Amygdala (tissue), 56 donors: ENCODE results near the gene LSS.
"Not testable (repeated sequence)": the region's sequence is repeated elsewhere in the genome, so short reads cannot be mapped to it uniquely, and the experiment has no call there.

Experiments
- DNase-seq, 56 donors: peaks; one replicate each; lab custom pipeline; 2025; lab: John Stamatoyannopoulos, UW

LSS gene

GRCh38 chr21:46189959-46190490 is 38.5 kb downstream of the LSS start:
- DNase-seq: no peak

DNA sequence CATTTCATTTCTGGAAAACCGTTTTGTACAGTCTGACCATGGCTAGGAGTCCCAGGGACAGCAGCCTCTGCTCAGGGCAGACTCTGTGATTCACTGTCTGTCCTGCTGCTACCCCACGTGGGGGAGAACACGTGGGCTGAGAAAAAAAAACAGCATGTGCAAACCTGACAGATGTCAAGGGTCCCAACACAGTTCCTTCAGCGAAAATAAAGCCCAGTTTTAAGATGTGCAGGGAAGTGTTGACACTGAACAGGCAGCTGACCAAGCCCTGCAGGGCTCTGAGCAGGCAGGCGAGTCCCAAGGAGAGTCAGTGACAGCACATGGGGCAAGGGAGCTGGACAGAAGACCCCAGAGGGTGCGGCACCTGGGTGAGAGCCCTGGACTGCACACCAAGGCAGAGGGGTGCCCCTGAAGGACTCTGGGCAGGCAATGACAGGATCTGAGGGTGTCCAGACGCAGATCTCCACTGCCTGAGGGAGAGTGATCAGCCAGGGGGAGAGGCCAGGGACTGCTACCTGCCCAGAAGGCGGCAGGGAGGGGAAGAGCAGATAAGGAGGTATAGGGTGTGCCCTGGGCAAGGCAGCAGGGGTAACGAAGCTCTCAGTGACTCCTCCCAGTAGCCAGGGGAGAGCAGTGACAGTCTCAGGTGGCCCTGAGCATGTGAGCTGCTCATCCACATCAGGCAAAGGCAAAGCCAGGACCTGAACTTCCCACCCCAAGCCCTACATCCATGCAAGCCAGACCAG is 39.2 kb downstream of the LSS start:
- DNase-seq: no peak

- peak in 10 of 56 donors; percentile 10 to 53 (median 38) for DNase-seq
These were observed 40.1 kb downstream of the LSS start for GRCh38 chr21:46188226-46189212.

GRCh38 chr21:46187814-46188213 is 40.8 kb downstream of the LSS start:
- no peak for DNase-seq

GRCh38 chr21:46187261-46187660 is 41.3 kb downstream of the LSS start:
- no peak for DNase-seq

GRCh38 chr21:46185716-46186115 is 42.9 kb downstream of the LSS start:
- DNase-seq: no peak

GRCh38 chr21:46184625-46185555 is 43.7 kb downstream of the LSS start:
- peak in 54 of 56 donors; percentile 30 to 98 (median 81) for DNase-seq

DNA sequence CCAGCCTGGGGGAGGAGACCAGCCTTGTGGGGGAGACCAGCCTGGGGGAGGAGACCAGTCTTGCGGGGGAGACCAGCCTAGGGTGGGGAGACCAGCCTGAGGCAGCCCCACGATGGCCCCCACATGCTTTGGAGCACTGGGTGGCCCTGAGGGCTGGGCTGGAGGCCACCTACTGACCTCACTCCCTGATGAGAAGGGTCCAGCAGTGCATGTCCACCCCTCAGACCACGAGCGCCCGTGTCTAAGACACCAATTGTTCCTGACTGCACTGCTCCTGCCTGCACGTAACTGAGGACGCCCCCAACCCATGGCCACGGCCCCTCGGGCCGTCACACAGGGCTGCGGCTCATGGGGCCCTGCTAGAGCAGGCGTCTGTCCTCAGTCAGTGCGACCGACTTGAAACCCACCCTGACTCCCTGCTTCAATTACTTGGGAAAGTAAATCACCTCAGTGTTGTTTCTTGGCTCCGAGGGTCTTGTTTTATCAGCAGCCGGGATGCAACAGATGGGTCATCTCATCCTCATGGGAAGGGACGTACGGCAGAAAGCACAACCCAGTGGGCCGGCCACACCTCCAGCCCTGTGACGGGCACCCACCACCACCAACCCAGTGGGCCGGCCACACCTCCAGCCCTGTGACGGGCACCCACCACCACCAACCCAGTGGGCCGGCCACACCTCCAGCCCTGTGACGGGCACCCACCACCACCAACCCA is 44.5 kb downstream of the LSS start, which contains the start of gene SPATC1L:
Gene SPATC1L, minus strand, starts transcription at position 550 of the 715 bp plus-strand sequence. CDS start 1,643 bp downstream, outside the sequence.
- peak in 26 of 56 donors; percentile 28 to 95 (median 82) for DNase-seq

GRCh38 chr21:46183337-46183909 is 45.2 kb downstream of the LSS start:
- not testable (repeated sequence) for DNase-seq

- no peak for DNase-seq
These were observed 45.8 kb downstream of the LSS start for GRCh38 chr21:46182548-46183336.

DNA sequence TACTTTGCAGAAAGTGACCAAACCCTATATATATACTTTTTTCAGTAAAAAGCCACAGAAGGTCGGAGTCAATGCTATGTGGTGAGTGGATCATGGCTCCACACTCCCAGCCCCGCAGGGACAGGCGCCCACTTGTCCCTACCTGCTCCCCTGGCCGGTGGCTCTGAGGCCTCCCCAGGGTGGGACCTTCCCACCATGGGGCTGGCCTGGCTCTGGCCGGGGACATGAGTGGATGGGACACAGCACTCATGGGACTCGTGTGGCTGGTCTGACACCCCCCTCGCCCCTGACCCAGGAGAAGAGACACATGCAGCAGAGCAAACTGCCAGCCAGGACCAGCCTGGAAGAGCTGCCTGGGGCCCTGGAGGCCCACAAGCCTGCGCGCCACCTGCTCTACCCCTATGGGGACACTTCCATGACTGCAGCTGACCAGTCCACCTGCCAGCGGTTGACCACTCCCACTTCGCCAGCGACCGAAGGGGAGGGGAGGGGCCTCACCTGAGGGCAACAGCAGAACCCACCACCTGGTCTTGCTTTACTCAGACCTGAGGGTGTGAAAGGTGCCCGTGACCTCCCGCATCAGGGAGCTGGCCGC is 46.5 kb downstream of the LSS start:
- DNase-seq: no peak

GRCh38 chr21:46181436-46181835 is 47.1 kb downstream of the LSS start:
- no peak for DNase-seq

DNA sequence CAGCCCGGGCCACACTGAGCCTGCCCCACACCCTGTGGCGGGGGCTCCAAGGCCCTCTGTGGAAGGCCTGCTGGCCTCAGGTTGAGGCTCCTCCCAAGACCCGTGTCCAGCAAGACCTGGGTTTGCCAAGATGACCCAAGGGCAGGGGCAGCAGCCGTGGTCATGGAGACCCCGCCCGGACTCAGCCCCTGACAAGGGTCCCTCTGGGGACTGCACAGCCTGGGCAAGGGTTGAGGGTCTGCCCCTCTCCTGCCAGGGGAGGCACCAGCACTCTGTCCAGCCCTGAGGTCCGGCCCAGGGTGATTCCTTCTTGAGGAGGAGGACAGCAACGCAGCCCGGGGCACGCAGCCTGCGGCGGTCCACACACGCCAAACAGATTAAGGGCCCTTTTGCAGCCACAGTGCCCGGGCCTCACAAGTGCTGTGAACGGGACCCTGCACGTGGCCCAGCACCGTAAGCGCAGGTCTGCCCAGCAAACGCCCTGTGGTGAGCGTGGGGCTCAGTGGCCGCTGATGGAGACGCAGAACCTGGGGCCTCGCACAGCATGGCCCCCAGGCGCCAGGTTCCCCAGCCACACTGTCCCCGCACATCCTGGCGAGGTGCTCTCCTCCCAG is 47.7 kb downstream of the LSS start:
- DNase-seq: no peak

DNA sequence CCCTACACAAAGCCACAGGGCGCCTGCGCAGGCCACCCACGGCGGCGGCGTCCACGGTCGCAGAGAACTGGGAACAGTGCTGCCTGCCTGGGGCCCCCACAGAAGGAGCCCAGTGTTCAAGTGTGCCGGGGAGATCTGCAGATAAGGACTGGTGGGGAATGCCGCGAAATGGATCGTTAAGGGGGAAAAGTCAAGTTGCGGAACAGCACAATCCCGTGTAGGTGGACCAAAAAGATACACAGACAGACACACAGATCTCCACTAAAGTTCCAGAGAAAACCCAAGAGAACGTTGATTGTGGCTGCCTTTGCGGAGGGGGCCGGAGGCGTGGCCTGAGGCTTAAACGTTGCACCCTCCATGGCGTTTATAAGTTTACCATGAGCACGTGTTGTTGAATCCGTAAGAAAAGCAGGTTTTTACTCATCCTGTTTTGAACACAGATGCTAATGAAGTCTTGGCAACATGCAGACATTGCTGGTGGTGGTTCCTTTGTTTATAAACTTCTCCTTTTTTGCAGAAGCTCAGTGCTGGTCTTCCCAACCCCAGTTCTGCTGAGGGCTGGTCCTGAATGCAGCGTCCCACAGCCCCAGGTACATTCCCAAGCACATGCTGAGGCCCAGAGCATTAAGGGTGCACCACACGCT is 48.4 kb downstream of the LSS start:
- DNase-seq: no peak

- no peak for DNase-seq
These were observed 48.9 kb downstream of the LSS start for GRCh38 chr21:46179708-46180078.

DNA sequence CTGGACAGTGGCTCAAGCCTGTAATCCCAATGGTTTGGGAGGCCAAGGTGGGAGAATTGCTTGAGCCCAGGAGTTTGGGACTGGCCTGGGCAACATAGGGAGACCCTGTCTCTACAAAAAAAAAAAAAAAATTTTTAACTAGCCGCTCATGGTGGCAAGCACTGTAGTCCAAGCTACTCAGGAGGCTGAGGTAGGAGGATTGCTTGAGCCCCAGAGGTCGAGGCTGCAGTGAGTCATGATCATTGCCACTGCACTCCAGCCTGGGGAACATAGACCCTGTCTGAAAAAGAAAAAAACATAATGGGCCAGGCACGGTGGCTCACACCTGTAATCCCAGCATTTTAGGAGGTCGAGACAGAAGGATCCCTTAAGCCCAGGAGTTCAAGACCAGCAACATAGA is 49.6 kb downstream of the LSS start:
- no peak for DNase-seq
